SK-MEL-5 (cell line): ENCODE data around the gene CDKAL1. TPM values are rescaled to one million over a fixed set of nuclear protein-coding genes. Genes with fewer than 3 reads are reported as not detected.
"Not testable (repeated sequence)": the region's sequence is repeated elsewhere in the genome, so short reads cannot be mapped to it uniquely, and the experiment has no call there.

Source experiments
- DNase-seq: peaks from one replicate; pipeline ENCODE4 v3.0.0-alpha.2; 2016; ENCODE audit warnings: low read depth, low spot score
- in situ Hi-C: cut with HindIII; loops from 2 replicates; pipeline ENCODE4 v1.10.0; 2016; ENCODE audit warnings: low sequenced_read_pairs, high pct_unique_total_duplicates, low pct_unique_long_range_greater_than_20kb
- total RNA-seq: library from RNA; depleted of rRNA; stranded (reverse); fragments of >200 nt; shearing (Covaris generic); gene quantifications from 2 replicates; pipeline ENCODE4 v1.2.3, GENCODE V29; 2014

CDKAL1 gene
- total RNA-seq, 1 experiment from 2014 or later, result 32.7 TPM

GRCh38 chr6:20609924-20610323 is 75.7 kb downstream of the CDKAL1 start:
- in situ Hi-C loops, result not testable (repeated sequence)

DNA sequence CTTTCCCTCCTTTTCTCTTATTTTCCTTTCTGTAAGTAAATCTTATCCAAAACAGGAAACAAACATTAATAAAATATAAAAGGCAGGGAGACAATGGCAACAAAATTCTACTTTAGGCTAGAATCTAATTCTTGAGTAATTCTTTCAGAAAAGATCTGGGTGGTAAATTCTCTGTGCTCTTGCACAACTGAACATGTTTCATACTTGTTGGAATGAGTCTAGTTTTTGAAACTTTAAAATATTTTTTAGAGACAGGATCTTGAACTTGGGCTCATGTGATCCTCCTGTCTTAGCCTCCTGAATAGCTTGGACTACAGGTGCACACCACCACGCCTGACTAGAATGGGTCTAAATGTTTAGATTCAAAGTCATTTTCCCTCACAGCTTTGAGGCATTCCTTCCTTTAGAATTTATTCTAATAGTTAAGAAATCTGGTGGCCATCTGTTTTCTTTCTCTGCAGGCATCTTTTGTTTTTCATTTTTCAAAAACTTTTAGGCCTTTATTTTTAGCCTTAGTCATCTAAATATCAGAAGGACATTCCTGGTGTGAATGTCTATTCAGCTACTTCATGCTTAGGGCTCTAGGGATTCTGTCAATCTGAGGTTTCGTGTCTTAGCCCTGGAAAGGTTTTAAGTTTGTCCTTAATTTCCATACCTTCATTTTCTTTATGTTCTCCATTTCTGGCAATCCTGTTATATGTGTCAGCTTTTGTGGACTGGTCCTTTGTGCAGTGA is 76.5 kb downstream of the CDKAL1 start:
- in situ Hi-C loops, result no loop called here
- DNase-seq, result no peak

More at GRCh38 chr6:20609924-20610323, 75.7 kb downstream of the CDKAL1 start:
- not testable (repeated sequence) for DNase-seq

GRCh38 chr6:20617537-20617936 is 83.3 kb downstream of the CDKAL1 start:
- in situ Hi-C loops, DNase-seq: not testable (repeated sequence)

- no peak for DNase-seq
- in situ Hi-C loops, result no loop called here
Observed at GRCh38 chr6:20620043-20620442, 85.8 kb downstream of the CDKAL1 start.

- no peak for DNase-seq
- in situ Hi-C loops, result no loop called here
Observed at GRCh38 chr6:20623761-20624160, 89.5 kb downstream of the CDKAL1 start.

DNA sequence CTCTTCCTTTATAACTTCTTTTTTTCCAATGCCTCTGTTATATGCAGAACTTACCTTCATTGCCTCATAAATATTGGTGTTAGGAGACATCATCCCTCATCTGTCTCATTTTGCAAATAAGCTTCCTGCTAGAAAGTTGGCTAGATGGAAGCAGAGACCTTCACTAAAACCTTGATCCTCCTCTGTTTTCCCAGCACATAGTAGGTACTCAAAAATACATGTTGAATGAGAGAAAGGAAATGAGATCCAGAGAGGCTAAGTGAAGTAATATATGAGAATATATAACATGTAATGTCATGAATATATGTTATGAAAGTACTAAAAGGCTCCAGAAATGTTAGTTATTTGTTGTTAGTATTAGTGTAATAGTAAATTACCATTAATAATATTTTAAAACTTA is 91.9 kb downstream of the CDKAL1 start:
- no peak for DNase-seq
- in situ Hi-C loops, result no loop called here

DNA sequence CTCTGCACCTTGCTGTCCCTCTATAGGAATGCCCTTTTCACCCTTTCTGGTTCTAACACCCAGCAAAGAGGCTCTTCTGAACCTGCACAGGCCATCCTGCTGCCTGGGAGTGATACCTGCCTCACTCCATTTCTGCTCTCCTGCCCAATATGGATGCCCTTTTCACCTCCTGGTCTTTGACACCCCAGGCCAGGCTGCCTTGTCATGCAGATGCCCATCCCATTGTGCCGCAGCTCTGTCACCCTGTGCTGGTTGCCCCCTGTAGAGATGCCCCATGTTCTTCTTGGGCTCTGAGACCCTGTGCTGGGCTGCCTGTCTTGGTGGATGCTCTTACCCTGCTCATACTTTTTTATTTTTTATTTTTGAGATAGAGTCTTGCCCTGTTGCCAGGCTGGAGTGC is 95.3 kb downstream of the CDKAL1 start:
- in situ Hi-C loops, result no loop called here
- no peak for DNase-seq

DNA sequence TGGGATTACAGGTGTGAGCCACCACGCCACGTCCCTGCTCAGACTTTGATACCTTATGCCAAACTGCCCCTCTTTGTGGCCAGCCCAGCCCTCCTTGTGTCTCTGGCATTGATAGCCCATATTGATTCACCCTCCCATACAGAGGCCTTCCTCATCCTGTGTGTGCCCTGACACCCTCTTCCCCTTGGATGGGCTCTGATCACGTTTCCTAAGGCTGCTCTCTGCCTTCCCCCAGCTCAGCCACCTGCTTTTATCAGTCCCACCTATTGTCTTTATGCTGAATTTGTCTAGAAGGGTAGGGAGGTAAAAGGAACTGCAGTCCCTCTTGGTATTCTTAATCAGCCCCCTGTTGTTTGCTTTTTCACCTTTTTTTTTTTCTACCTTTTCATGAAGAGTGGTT is 95.9 kb downstream of the CDKAL1 start:
- DNase-seq, result no peak
- in situ Hi-C loops, result no loop called here

DNA sequence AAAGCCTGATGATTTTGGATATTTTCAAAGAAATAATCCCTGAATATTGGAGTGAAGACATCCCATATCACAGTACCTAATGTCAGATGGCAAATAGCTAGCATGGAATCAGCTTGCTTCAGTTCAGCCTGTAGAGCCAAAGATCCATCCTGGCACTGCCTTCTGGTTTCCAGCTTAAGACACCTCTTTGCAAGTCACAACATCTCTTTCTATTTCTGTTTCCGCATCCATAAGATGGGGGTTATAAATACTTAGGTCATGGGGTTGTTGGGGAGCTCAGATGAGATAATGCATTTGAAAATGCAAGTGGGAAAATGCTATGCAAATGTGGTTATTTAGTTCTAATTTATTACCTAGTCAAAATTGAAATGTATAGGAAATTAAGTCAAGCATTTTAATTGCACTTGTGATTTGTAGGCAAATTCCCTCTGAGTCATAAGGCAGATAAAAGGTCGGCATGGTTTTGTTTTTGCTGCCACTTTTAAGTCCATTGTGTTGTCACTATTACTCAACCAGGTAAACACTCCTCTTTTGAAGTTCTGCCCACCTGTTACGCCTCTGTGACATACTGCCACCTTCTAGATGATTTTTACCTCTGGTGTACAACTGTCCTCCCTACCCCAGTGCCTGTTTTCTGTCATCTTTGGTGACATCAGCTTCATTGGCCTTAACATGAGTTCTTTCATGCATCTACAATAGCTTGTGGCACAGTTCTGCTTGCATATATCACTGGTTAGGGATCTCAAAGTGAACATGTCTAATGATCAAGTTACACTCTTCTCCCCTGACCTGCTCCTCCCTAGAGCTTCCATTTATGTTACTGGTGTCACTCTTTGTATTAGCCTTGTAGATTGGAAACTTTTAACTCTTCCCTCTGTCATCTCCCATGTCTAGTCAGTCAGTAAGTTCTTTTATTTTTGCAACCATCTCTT is 96.6 kb downstream of the CDKAL1 start:
- in situ Hi-C loops, result no loop called here
- no peak for DNase-seq

DNA sequence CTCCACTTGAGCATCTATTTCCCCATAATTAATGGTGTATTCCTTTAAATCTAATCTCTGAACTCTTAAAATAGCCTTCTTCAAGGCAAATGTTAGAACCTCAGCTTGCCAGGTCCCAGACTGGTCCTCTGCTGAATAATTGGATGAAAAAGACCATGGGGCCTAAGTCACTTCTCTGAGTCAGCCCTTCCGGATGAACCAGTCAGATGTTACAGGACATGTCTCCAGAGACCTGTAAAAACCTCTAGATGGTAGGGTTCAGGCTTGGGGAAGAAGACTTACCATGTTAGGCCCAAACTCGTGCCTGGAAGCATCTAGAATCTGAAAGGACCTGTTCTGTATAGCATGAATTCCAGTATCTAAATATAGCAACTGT is 97.3 kb downstream of the CDKAL1 start:
- peak; percentile 30 for DNase-seq
- in situ Hi-C loops, result no loop called here

DNA sequence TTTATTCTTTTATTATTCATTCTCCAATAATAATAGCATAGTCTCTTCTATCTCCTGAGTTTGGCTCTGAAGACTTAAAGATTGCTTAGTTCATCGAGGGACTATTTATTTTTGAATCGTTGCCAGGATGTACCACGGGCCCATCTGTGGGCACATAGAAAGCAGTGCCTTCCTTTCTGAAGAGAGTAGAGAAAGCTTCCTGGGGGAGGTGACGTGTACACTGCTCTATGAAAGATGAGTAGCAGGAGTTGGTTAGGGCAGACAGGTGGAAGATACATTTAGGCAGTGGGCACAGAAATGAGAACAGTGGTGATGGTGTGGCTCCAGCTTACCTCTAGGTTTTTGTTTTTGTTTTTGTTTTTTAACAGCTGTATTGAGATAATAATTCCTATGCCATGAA is 98.4 kb downstream of the CDKAL1 start:
- in situ Hi-C loops, result no loop called here
- no peak for DNase-seq

DNA sequence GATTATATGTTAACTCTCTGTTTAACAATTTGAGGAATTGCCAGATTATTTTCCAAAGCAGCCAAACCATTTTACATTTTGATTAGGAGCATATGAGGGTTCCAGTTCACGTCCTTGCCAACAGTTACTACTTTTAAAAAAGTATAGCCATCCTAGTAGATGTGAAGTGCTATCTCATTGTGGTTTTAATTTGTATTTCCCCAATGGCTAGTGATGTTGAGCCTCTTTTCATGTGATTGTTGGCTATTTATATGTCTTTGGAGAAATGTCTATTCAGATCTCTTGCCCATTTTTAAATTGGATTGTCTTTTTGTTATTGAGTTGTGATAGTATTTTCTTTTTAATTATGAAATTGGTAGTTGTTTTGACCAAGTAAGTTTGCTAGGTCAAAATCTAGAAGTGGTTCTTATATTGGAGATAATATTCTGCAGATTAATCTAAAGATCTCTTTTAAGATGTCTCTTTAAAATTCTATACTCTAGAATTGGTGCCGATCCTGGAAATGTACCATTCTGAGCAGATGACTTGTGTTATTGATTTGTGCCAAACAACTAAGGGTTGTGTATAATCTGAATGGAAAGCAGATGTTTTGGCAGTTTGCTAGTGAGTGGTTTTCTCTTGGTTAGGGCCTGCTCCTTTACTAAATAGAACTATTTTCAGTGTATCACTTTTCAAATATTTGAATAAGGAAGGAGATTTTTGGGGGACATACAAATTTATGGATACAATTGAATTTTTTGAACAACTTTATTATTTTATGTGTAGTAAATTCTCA is 99.5 kb downstream of the CDKAL1 start:
- DNase-seq, result no peak
- in situ Hi-C loops, result no loop called here

DNA sequence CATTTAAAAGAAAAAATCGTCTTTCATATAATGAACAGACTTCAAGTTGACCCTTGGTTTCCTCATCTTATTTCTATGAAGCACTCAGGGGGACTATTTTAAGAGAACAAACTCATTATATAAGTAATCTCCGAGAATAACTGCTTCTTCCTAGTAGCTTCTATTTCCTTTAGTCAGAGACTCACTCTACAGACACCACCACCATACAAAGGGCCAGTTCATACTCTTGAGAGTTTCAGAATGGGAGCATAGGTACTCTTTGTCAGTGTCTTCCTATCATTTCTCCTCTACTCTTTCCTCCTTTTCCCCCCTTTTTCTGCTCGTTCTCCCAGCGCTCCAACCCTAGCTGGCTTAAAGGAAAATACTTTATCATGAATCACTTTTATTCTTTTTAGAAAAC is 104.9 kb downstream of the CDKAL1 start:
- in situ Hi-C loops, result no loop called here
- peak; percentile 83 for DNase-seq

GRCh38 chr6:20640181-20640580 is 105.9 kb downstream of the CDKAL1 start:
- DNase-seq, result peak; percentile 100

DNA sequence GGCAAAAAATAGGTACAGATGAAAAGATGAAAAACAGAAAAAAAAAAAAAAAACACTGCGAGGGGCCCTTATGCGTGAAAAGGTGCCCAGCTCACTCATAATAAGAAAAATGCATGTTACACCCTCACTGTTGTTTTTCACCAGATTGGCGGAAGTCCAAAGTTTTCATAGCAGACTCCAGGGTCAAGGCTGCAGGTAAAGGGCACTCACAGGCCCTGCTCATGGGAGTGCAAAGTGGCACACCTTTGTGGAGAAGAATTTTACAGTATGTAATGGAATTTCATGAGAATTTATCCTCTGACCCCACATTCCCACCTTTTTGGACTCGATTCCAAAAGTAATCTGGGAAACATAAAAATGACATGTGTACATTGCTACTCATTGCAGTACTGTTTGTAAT is 108.2 kb downstream of the CDKAL1 start:
- no peak for DNase-seq
- in situ Hi-C loops, result no loop called here

More at GRCh38 chr6:20640181-20640580, 105.9 kb downstream of the CDKAL1 start:
- in situ Hi-C loops, result no loop called here

DNA sequence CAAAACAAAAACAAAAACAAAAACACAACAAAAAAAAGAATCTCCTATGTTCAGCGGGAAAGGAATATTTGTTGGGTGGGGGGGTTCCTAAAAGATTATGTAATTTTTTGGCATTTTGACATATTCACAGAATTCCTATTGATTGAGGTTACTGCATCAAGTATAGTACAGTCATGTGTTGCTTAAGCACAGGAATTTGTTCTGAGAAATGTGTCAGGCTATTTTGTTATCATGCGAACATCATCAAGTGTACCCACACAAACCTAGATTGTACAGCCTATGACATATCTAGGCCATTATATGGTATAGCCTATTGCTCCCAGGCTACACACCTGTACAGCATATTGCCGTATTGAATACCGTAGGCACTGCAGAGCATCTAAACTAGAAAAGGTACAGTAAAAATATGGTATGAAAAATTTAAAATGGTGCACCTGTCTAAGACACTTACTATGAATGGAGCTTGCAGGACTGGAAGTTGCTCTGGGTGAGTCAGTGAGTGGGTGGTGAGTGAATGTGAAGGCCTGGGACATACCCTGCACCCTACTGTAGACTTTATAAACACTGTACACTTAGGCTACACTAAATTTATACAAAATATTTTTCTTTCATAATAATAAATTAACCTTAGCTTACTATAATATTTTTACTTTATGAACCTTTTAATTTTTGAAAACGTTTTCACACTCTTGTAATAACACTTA is 110.6 kb downstream of the CDKAL1 start:
- DNase-seq, result no peak
- in situ Hi-C loops, result no loop called here

DNA sequence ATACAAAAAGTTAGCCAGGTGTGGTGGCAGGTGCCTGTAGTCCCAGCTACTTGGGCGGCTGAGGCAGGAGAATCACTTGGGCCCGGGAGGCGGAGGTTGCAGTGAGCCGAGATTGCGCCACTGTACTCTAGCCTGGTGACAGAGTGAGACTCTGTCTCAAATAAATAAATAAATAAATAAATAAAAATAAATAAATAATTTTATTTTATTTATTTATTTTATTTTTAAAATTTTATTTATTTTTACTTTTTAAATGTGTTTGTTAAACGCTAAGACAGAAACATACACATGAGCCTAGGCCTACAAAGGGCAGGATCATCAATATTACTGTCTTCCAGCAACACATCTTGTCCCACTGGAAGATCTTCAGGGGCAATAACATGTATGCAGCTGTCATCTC is 111.3 kb downstream of the CDKAL1 start:
- in situ Hi-C loops, DNase-seq: not testable (repeated sequence)
